ENCODE data around the gene PTPRU. TPM values are rescaled to one million over a fixed set of nuclear protein-coding genes. Genes with fewer than 3 reads are reported as not detected.
A peak's percentile ranks its signal among the peaks of the same experiment; 100 is the strongest.

PTPRU gene
- polyA plus RNA-seq, 2 of the 4 experiments (the other 2 are of a cell fraction): 5.7 to 6.1 TPM

DNA sequence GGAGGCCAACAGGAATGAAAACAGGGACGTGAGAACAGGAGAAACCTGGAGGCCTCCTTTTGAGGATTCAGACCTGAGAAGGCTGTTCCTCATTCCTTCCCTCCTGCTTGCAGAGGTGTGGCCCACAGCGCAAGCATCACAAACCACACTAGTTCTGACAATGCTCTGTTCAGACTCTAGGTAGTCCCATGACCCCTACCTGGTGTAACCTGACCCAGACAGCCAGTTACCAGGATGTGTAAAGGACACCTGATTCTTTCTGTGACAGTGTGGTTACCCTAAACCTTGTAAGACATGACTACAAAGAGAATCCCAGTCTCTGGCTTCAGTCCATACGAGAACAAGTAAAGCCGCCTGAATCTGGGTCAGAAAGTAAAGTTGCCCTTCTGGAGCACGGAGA is 8.8 kb upstream of the PTPRU start:
- CTCF ChIA-PET: interaction anchor here (0.6 to 1.3 kb wide), 3 partner anchors 9 to 460 kb away, joined by 3 to 4 read pairs (median 3); partner anchors contain the start of gene PTPRU
- FAIRE-seq (no peak), ATAC-seq (no peak), DNase-seq (ENCODE audit: low read depth in 1 of 2, low spot score in 1 of 2) (no peak)
- POLR2A ChIA-PET: no interaction called here
- Histone ChIP-seq H3K4me2 (no peak overlapping the region), H3K9me3 (no peaks in the 10 kb centered on the region), H3K4me1 (peaks cover 10% of the 10 kb centered on the region; the same call in 2 of the 3 replicates), H3K27ac (no peak overlapping the region), H3K4me3 (no peak overlapping the region)
- 99% methylated on average over 5 of the region's 5 CpGs for WGBS (ENCODE audit: missing lambda C conversion rate)
- TF ChIP-seq RAD21 (conservative IDR thresholded peaks at IDR 0.05 in 1 of 2, IDR thresholded peaks at IDR 0.05 in 1 of 2): no peak
- no peak for TF ChIP-seq ZFP36 (IDR thresholded peaks at IDR 0.05; ENCODE audit: borderline replicate concordance, partially characterized antibody)
- no peak for TF ChIP-seq TP53 (CRISPR knock-in tag; IDR thresholded peaks at IDR 0.05)
- TF ChIP-seq HDAC2 (IDR thresholded peaks at IDR 0.05): no peak
- no peak for TF ChIP-seq RCOR1 (IDR thresholded peaks at IDR 0.05; ENCODE audit: low read depth, low read length)
- TF ChIP-seq, protein P1, sequence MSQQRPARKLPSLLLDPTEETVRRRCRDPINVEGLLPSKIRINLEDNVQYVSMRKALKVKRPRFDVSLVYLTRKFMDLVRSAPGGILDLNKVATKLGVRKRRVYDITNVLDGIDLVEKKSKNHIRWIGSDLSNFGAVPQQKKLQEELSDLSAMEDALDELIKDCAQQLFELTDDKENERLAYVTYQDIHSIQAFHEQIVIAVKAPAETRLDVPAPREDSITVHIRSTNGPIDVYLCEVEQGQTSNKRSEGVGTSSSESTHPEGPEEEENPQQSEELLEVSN (IDR thresholded peaks at IDR 0.05; ENCODE audit: borderline replicate concordance, low read depth): no peak
- no peak for TF ChIP-seq ESRRA (IDR thresholded peaks at IDR 0.05; ENCODE audit: borderline replicate concordance, low read length)
- TF ChIP-seq, protein P2, sequence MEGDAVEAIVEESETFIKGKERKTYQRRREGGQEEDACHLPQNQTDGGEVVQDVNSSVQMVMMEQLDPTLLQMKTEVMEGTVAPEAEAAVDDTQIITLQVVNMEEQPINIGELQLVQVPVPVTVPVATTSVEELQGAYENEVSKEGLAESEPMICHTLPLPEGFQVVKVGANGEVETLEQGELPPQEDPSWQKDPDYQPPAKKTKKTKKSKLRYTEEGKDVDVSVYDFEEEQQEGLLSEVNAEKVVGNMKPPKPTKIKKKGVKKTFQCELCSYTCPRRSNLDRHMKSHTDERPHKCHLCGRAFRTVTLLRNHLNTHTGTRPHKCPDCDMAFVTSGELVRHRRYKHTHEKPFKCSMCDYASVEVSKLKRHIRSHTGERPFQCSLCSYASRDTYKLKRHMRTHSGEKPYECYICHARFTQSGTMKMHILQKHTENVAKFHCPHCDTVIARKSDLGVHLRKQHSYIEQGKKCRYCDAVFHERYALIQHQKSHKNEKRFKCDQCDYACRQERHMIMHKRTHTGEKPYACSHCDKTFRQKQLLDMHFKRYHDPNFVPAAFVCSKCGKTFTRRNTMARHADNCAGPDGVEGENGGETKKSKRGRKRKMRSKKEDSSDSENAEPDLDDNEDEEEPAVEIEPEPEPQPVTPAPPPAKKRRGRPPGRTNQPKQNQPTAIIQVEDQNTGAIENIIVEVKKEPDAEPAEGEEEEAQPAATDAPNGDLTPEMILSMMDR (IDR thresholded peaks at IDR 0.05): no peak
- TF ChIP-seq TFCP2L1 (CRISPR knock-in tag; IDR thresholded peaks at IDR 0.05): no peak
- no peak for TF ChIP-seq FOSB (CRISPR knock-in tag; IDR thresholded peaks at IDR 0.05)
- TF ChIP-seq CHD4 (IDR thresholded peaks at IDR 0.05; ENCODE audit: borderline replicate concordance): no peak

DNA sequence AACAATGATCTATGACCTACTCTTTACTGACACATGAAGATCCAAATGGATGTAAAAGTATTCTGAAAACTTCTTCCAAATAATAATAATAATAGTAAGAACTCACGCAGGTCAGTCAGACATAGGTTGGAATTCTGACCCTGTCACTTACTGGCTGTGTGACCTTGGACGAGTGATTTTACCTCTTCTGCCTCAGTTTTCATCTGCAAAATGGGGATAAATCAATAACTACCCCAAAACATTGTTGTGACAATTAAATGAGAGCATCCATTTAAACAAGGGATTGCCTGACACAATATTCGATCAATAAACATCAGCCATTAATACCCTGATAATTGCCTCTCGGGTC is 6.1 kb upstream of the PTPRU start:
- POLR2A ChIA-PET: interaction anchor here (1.0 to 1.6 kb wide), 2 partner anchors 9 to 26 kb away, joined by 3 to 4 read pairs; no protein-coding TSS in a partner anchor
- Histone ChIP-seq H3K4me1 (peaks cover 10% of the 10 kb centered on the region; the same call in 2 of the 3 replicates), H3K4me2 (peak overlapping the region; percentile 87), H3K9me3 (no peaks in the 10 kb centered on the region), H3K4me3 (peak overlapping the region; percentile 87), H3K27ac (peak overlapping the region; percentile 82 to 95)
- FAIRE-seq (no peak), ATAC-seq (no peak), DNase-seq (ENCODE audit: low read depth in 1 of 2, low spot score in 1 of 2) (no peak)
- CTCF ChIA-PET: interaction anchor here (0.6 to 1.6 kb wide), 2 partner anchors 9 to 213 kb away, joined by 3 to 5 read pairs; no protein-coding TSS in a partner anchor
- TF ChIP-seq ZFP36 (IDR thresholded peaks at IDR 0.05; ENCODE audit: borderline replicate concordance, partially characterized antibody): no peak
- no peak for TF ChIP-seq MAZ (IDR thresholded peaks at IDR 0.05; ENCODE audit: borderline replicate concordance, low read depth, low read length)
- no peak for TF ChIP-seq HEYL (CRISPR knock-in tag; IDR thresholded peaks at IDR 0.05)
- no peak for TF ChIP-seq RNF2 (IDR thresholded peaks at IDR 0.05; ENCODE audit: borderline replicate concordance, low read depth)
- no peak for TF ChIP-seq EHF (CRISPR knock-in tag; IDR thresholded peaks at IDR 0.05)
- TF ChIP-seq, protein P3, sequence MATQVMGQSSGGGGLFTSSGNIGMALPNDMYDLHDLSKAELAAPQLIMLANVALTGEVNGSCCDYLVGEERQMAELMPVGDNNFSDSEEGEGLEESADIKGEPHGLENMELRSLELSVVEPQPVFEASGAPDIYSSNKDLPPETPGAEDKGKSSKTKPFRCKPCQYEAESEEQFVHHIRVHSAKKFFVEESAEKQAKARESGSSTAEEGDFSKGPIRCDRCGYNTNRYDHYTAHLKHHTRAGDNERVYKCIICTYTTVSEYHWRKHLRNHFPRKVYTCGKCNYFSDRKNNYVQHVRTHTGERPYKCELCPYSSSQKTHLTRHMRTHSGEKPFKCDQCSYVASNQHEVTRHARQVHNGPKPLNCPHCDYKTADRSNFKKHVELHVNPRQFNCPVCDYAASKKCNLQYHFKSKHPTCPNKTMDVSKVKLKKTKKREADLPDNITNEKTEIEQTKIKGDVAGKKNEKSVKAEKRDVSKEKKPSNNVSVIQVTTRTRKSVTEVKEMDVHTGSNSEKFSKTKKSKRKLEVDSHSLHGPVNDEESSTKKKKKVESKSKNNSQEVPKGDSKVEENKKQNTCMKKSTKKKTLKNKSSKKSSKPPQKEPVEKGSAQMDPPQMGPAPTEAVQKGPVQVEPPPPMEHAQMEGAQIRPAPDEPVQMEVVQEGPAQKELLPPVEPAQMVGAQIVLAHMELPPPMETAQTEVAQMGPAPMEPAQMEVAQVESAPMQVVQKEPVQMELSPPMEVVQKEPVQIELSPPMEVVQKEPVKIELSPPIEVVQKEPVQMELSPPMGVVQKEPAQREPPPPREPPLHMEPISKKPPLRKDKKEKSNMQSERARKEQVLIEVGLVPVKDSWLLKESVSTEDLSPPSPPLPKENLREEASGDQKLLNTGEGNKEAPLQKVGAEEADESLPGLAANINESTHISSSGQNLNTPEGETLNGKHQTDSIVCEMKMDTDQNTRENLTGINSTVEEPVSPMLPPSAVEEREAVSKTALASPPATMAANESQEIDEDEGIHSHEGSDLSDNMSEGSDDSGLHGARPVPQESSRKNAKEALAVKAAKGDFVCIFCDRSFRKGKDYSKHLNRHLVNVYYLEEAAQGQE (IDR thresholded peaks at IDR 0.05): peak; percentile 43
- no peak for TF ChIP-seq SMC3 (IDR thresholded peaks at IDR 0.05)
- TF ChIP-seq KDM1A (IDR thresholded peaks at IDR 0.05; ENCODE audit: low read depth): peak; percentile 72
- no peak for TF ChIP-seq ESRRA (IDR thresholded peaks at IDR 0.05; ENCODE audit: borderline replicate concordance, low read length)
- TF ChIP-seq, protein P4, sequence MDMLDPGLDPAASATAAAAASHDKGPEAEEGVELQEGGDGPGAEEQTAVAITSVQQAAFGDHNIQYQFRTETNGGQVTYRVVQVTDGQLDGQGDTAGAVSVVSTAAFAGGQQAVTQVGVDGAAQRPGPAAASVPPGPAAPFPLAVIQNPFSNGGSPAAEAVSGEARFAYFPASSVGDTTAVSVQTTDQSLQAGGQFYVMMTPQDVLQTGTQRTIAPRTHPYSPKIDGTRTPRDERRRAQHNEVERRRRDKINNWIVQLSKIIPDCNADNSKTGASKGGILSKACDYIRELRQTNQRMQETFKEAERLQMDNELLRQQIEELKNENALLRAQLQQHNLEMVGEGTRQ (IDR thresholded peaks at IDR 0.05): no peak
- TF ChIP-seq, protein P5, sequence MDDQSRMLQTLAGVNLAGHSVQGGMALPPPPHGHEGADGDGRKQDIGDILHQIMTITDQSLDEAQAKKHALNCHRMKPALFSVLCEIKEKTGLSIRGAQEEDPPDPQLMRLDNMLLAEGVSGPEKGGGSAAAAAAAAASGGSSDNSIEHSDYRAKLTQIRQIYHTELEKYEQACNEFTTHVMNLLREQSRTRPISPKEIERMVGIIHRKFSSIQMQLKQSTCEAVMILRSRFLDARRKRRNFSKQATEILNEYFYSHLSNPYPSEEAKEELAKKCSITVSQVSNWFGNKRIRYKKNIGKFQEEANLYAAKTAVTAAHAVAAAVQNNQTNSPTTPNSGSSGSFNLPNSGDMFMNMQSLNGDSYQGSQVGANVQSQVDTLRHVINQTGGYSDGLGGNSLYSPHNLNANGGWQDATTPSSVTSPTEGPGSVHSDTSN (IDR thresholded peaks at IDR 0.05): no peak
- TF ChIP-seq FOSB (CRISPR knock-in tag; IDR thresholded peaks at IDR 0.05): no peak
- no peak for TF ChIP-seq CHD2 (IDR thresholded peaks at IDR 0.05; ENCODE audit: low read length, partially characterized antibody)
- TF ChIP-seq RARB (CRISPR knock-in tag; IDR thresholded peaks at IDR 0.05): no peak
- TF ChIP-seq FOXS1 (CRISPR knock-in tag; IDR thresholded peaks at IDR 0.05): no peak
- TF ChIP-seq, protein P2 (IDR thresholded peaks at IDR 0.05): no peak
- TF ChIP-seq HDAC2 (IDR thresholded peaks at IDR 0.05): 0 out of 2 replicates have a peak, but pooled peaks have one; percentile 38
- TF ChIP-seq JUN (IDR thresholded peaks at IDR 0.05): no peak
- no peak for TF ChIP-seq FOSL2 (IDR thresholded peaks at IDR 0.05)
- no peak for TF ChIP-seq FOSL2 (CRISPR knock-in tag; IDR thresholded peaks at IDR 0.05)
- WGBS (ENCODE audit: missing lambda C conversion rate): 2% methylated on average over 4 of the region's 4 CpGs
